ENCODE measurements around the gene JAG2. TPM values are rescaled to one million over a fixed set of nuclear protein-coding genes. Genes with fewer than 3 reads are reported as not detected.

JAG2 gene
- total and polyA plus RNA-seq, 12 donors: 0.83 to 16.2 (median 4.0) TPM

DNA sequence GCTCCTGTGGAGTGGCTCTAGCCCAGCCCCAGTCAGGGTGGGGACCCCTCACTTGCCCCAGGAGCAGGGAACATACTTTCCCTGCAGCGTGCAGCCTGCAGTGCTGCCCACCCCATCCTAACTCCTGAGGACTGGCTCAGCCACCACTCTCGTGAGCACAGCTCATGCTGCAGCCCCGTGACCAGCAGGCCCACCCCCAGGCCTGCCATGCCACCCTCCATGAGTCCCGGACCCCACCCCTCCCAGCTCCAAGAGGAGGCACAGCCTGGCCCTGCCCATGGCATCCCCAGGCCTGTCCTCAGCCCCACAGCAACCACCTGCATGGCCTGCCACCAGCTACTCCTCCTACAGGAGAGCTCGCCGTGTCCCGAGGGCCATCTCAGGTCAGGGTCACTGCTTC is 3.9 kb upstream of the JAG2 start:
- intact Hi-C loops (cut with DNase I): no loop called here
- Histone ChIP-seq H3K27me3 (peaks cover 17% of the 10 kb centered on the region), H3K27ac (no peak overlapping the region), H3K9me3 (replicated peaks in 1 of 3) (no peaks in the 10 kb centered on the region), H3K4me1 (replicated peaks in 1 of 2) (peaks cover 0 to 8% of the 10 kb centered on the region in 2 donors), H3K4me3 (no peak overlapping the region), H3K36me3 (replicated peaks in 1 of 2) (no peaks in the 10 kb centered on the region)
- DNase-seq: no peak
- WGBS, 4 donors: 38 to 60% (median 55%) methylated on average over 2 to 7 of the region's 7 CpGs
- no peak for TF ChIP-seq POLR2A (IDR thresholded peaks at IDR 0.05)
- TF ChIP-seq, protein P1, sequence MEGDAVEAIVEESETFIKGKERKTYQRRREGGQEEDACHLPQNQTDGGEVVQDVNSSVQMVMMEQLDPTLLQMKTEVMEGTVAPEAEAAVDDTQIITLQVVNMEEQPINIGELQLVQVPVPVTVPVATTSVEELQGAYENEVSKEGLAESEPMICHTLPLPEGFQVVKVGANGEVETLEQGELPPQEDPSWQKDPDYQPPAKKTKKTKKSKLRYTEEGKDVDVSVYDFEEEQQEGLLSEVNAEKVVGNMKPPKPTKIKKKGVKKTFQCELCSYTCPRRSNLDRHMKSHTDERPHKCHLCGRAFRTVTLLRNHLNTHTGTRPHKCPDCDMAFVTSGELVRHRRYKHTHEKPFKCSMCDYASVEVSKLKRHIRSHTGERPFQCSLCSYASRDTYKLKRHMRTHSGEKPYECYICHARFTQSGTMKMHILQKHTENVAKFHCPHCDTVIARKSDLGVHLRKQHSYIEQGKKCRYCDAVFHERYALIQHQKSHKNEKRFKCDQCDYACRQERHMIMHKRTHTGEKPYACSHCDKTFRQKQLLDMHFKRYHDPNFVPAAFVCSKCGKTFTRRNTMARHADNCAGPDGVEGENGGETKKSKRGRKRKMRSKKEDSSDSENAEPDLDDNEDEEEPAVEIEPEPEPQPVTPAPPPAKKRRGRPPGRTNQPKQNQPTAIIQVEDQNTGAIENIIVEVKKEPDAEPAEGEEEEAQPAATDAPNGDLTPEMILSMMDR (IDR thresholded peaks at IDR 0.05): no peak

DNA sequence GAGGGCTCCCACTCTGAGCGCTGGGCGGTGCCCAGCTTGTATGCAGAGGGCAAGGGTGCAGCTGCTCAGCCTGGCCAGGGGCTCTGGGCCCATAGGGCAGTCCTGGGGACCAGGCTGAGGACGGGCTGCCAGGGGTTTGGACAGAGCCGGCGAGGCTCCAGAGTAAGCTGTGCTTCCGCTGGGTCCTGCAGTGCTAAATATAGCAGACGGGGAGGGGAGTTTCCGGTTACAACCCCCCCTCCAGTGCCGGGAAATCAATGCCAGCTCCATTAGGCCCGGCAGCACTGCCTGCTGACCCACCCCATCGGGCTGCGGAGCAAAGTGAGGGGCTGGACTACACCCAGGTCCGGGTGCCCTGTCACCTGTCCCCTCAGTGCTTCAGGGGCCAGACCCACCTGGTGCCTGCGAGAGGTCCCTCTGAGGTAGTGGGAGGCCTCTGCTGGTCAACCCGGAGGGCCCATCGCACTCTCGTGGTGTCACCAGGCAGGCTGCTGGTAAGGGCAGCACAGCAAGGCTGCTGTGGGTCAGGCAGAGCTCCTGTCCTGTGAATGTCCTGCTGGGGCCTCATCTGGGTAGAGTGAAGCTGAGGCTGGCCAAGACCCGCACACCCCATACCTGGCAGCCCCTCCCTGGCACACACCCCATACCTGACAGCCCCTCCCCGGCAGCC is 2.6 kb upstream of the JAG2 start:
- Histone ChIP-seq H3K9me3 (replicated peaks in 1 of 3) (no peaks in the 10 kb centered on the region), H3K36me3 (replicated peaks in 1 of 2) (no peaks in the 10 kb centered on the region), H3K4me3 (no peak overlapping the region), H3K27me3 (peaks cover 25% of the 10 kb centered on the region), H3K4me1 (replicated peaks in 1 of 2) (peaks cover 0 to 8% of the 10 kb centered on the region in 2 donors), H3K27ac (no peak overlapping the region)
- peak in 1 of 7 donors; percentile 31 for DNase-seq
- 17 to 40% (median 38%) methylated on average over 5 to 19 of the region's 19 CpGs for WGBS, 4 donors
- TF ChIP-seq, protein P1 (IDR thresholded peaks at IDR 0.05): no peak
- TF ChIP-seq POLR2A (IDR thresholded peaks at IDR 0.05): no peak
- intact Hi-C loops (cut with DNase I): no loop called here

DNA sequence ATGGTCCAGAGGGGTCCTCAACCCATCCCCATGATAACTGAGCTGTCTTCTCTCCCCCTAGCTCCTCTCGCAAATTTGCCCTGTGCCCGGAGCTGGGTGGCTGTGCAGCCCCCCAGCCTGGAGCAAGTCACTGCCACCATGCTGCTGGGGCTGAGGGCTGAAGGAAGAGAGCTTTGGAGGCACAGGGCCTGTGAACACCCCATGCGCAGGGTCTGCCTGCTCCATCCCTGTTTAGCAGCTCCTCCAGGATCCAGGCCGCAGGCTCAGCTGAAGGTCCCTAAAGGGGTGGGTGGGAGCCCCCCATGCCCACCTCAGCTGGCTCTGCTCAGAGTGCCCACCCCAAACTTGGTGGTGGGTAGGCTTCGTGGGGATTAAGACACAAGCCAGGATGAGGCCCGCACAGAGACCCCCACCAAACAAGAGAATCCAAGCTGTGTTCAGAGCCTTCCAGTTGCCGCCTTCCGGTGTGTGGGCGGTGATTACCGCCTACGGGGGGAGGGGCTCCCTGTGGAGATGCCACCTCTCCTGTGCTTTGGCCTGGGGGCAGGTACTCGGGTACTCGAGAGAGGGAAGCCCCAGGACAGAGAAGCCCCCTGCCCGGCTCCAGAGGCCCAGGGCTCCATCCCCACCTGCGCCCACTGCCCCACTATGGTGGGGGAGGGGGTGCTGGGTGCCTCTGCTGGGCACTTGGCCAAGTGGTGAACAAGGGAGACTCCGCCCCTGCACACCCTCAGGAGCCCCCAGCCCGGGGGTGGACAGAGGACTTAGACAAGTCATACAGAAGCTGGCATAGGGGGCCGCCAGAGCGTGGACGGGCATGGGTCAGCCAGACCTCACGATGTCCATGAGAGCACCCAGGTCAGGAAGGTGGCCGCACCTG is 1.4 kb upstream of the JAG2 start:
- Histone ChIP-seq H3K27ac (no peak overlapping the region), H3K9me3 (replicated peaks in 1 of 3) (no peaks in the 10 kb centered on the region), H3K4me1 (replicated peaks in 1 of 2) (peaks cover 0 to 8% of the 10 kb centered on the region in 2 donors), H3K36me3 (replicated peaks in 1 of 2) (no peaks in the 10 kb centered on the region), H3K27me3 (peaks cover 25% of the 10 kb centered on the region), H3K4me3 (no peak overlapping the region)
- DNase-seq: no peak
- intact Hi-C loops (cut with DNase I): no loop called here
- WGBS, 4 donors: 62 to 79% (median 69%) methylated on average over 11 to 22 of the region's 22 CpGs
- TF ChIP-seq, protein P1 (IDR thresholded peaks at IDR 0.05): no peak
- no peak for TF ChIP-seq POLR2A (IDR thresholded peaks at IDR 0.05)

DNA sequence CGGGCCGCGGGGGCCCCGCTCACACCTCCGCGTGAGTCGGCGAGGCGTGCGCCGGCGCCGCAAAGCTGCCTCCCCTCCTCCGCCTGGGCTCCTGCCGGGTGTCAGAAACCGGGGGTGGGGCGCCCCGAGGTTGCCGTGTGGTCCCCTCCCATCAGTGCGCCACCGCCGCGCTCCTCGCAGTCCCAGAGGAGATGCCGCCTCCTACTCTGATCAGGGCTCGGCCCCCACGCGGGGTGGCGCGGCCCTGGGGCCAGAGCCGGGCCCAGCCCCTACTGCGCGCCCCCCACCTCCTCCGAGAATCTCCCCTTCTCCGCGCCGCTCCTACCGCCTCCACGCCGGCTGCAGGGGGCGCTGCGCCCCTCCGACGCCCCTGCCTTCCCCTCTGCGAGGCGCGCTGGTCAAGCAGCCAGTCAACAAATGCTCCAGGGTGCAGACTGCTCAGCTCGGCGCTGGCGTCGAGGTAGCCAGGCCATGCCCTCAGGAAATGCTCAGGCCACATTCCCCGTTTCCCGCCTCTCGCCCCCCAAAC is 467 bp upstream of the JAG2 start:
- 7 to 45% (median 9%) methylated on average over 7 to 54 of the region's 54 CpGs; no CpG with 5 or more reads in 1 of the 4 donors for WGBS, 4 donors
- DNase-seq: no peak
- TF ChIP-seq, protein P1 (IDR thresholded peaks at IDR 0.05): peak in 4 of 6 experiments; percentile 9 to 26 (median 16)
- no peak for TF ChIP-seq POLR2A (IDR thresholded peaks at IDR 0.05)
- Histone ChIP-seq H3K4me3 (peak overlapping the region in 1 of 4 donors; percentile 23), H3K9me3 (replicated peaks in 1 of 3) (no peaks in the 10 kb centered on the region), H3K27me3 (peaks cover 25% of the 10 kb centered on the region), H3K36me3 (replicated peaks in 1 of 2) (no peaks in the 10 kb centered on the region), H3K4me1 (replicated peaks in 1 of 2) (peaks cover 0 to 8% of the 10 kb centered on the region in 2 donors), H3K27ac (no peak overlapping the region)
- intact Hi-C loops (cut with DNase I): no loop called here
